HG03139 (cell line): ENCODE data around the gene ELOVL6.
"Not testable (repeated sequence)": the region's sequence is repeated elsewhere in the genome, so short reads cannot be mapped to it uniquely, and the experiment has no call there.

ENCODE experiments used
- ATAC-seq: cut with Tn5 transposase; IDR thresholded peaks from one replicate; pipeline ENCODE4 v1.9.1; 2021; ENCODE audit not compliant: unreplicated experiment

The ELOVL6 gene

DNA sequence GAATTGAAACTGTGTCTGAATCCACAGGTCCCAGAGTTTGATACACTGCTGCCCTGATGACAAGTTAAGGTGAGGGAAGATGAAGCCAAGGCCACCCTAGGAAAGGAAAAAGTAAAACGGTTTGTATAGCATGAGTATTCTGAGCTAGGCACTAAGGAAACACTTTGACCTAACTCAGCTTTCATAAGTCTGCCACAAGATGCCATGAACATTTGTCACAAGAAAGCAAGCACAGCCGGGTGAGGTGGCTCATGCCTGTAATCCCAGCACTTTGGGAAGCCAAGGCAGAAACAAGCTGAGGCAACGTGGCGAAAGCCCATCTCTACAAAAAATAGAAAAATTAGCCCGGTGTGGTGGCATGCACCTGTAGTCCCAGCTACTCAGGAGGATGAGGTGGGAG is 34.2 kb downstream of the ELOVL6 start:
- ATAC-seq = no peak

DNA sequence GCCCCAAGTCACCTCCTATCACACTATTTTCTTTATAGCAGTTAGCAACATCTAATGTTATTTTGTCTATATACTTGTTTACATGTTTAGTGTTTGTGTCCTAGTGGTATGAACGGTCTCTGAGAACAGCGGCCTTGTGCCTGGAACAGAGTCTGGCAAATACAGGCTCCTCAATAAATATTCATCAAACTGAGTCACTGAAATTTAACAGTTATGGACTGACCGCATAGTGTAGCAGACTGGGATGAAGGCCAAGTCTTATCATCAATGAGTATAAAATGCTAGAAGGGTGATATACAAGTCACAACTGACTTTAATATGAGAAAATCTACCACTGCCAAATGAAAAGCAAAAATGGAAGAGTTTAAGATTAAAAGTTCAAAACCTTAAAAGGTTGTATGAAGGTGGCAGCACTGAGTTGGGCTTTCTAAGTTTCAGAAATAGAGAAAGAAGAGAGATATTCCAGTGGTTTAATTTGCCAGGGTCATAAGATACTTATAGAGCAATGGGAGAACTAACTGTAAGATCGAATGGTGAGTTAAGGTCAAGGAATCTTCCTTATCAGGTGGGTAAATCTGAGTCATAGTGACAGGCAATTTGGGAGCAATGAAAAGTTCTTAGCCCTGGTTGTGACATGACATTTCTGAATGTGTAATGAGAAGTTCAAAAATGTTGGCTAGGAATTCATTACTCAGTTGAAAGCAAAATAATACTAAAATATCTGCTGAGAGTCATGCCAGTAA is 34.9 kb downstream of the ELOVL6 start:
- ATAC-seq = no peak

DNA sequence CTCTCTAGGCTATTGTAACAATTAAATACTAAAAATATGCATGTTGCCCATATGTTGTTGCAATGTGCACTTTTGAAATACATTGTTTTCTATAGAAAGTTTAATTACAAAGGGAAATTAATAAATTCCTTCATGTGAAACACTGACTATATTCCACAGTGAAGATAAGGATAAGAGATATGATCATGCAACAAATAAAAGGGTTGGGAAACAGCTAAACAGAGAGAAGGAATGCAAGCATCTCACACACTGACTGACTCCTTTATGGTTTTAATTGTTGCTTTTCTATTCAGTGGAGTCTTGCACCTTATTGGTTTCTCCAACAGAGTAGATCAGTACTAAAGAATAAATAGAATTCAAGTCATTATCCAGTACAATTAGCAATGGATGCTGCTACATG is 37.8 kb downstream of the ELOVL6 start:
- ATAC-seq = no peak

DNA sequence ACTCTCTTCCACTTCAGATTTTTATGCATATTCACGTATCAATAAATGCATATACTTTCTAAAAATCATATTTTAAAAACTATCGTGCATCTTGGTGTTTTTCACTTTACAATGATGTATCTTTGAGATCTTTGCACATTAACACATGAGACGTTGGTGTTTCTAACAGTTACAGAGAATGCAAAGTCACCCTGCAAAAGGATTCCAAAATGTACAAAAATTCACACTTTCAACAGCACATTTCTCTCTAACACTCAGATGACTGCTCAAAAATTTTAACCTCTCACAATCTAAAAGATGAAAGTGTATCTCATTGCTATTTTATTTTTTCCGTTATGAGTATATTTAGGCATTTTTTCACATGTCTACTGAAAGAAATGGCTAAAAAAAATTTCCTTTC is 38.9 kb downstream of the ELOVL6 start:
- ATAC-seq = no peak

DNA sequence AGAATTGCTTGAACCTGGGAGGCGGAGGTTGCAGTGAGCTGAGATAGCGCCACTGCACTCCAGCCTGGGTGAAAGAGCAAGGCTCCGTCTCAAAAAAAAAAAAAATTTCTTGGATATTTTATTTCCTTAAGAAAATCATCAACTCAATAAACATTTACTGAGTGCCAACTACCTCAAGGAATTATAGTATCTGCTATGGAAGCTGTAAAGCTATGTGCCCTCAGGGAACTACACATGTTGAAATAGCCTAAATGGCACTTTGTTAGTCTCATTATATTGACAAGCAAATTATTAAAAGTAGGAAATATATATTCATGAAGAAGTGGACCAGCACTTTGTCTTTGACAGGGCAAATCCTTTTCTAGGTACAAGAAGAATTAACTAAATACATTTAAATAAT is 40.8 kb downstream of the ELOVL6 start:
- ATAC-seq = no peak

DNA sequence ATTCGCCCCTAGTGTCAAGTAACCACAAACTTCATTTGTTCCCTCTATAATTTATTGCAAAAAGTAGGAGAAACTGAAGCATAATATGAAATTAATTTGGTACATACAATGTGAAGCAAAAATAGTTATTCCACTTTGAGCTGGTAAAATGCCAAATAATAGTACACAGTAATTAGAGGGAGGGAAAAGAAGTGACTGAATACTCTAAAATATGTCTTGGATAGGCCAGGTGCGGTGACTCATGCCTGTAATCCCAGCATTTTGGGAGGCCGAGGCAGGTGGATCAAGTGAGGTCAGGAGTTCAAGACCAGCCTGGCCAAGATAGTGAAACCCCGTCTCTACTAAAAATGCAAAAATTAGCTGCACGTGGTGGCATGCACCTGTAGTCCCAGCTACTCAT is 41.2 kb downstream of the ELOVL6 start:
- ATAC-seq = not testable (repeated sequence)

DNA sequence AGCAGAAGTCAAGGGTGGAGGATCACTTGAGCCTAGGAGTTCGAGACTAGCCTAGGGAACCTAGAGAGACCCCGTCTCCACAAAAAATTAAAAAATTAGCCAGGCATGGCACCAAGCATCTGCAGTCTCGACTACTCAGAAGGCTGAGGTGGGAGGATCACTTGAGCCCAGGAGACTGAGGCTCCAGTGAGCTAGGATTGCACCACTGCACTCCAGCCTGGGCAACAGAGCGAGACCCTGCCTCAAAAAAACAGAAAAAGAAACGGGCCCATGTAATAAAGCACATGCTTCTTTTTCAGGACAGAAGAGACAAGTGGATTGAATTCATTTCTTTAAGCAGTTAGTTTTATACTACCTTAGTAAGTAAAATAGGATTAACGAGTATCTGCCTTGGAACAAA is 42.0 kb downstream of the ELOVL6 start:
- no peak for ATAC-seq

DNA sequence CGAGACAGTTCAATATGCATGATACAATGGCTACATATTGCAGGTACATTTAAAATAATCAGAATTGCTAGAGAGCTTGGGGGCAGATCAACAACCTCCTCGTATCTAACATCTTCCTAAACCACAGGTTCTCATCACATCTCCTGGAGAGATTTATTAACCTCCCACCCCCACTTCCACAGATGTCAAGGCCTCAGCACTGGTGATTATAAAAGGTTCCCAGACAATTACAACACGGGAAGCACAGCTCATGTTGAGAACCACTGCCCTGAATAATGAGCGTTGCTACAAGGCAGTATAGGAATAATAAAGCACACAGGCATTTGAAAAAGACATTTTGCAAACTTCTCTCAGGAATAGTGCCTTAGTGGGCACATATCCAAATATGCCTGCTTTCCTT is 42.8 kb downstream of the ELOVL6 start:
- no peak for ATAC-seq

DNA sequence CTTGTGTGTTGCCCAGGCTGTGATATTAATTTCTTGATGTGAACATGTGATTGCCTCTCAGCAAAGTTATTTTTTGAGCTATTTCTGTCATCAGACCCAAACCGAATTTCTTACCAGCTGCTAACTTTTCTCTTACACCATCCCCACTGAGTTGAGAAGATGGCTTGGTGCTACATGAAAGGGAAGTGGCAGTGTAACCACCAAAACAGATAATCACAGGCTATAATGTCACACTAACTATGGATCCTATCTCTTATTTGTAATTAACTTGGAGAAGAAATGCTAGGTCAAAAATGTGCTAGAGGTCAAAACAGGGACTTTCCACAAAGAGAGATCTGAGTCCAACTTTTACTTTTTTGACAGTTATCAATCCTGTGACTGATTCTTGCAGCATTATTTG is 43.8 kb downstream of the ELOVL6 start:
- ATAC-seq = no peak

DNA sequence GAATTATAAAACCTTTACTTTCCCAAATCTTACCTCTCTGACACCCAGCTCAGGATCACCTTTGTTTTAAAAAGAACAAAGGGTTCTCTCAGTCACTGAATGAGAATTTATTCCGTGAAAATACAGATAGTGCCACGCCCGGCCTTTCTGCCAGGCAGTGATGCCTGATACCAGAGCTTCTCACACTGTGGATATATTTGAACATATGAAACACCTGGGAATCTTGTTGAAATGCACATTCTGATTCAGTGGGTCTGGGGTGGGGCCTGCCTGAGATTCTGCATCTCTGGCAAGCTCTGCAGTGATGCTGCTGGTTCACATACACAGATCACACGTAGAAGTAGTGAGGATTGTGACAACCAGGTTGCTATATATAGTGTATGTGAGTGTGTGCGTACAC is 46.0 kb downstream of the ELOVL6 start:
- ATAC-seq = no peak

DNA sequence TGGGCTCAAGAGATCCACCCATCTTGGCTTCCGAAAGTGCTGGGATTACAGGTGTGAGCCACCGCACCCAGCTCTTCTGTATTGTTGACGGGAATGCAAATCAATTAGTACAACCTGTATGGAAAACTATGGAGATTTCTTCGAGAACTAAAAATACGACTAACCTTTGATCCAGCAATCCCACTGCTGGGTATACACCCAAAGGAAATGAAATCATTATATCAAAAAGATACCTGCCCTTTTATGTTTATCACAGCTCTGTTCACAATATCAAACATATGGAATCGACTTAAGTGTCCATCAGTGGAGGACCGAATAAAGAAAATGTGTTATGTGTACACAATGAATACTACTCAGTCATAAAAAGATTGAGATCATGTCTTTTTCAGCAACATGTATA is 49.3 kb downstream of the ELOVL6 start:
- no peak for ATAC-seq

DNA sequence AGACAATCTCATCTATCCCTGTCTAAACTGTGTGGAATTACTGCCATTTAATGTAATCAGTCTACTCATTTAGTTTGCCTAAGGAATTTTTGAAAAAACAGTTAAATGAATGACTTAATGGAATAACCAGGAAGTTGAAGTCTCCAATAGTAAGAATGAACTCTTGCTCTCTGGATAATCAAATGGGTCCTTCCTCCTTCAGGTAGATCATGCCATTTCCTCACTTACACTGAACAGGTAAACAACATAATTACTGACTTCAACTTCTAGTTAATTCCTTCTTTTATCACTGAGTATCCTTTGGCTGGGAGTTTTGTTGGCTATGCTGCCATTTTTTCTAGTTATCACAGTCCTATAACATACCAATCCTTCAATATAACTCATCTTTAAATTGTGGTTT is 56.0 kb downstream of the ELOVL6 start:
- no peak for ATAC-seq

DNA sequence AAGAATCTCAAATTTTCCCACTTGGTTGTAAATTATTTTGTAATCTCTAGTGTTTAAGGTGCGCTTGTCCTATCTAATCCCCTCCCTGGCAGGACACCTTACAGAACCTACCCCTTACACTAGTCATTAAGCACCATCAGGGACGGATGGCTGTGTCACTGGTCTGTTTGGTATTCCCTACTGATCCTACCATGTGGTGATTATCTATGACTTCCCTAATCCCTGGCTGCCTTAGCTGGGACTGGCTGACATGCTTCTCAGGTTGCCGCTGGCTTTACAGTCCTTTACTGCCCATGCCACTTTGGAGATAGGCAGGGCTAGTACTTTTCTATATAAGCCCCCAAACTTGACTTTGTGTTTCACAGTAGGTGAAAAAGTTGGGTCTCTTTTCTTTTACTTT is 58.6 kb downstream of the ELOVL6 start:
- no peak for ATAC-seq

DNA sequence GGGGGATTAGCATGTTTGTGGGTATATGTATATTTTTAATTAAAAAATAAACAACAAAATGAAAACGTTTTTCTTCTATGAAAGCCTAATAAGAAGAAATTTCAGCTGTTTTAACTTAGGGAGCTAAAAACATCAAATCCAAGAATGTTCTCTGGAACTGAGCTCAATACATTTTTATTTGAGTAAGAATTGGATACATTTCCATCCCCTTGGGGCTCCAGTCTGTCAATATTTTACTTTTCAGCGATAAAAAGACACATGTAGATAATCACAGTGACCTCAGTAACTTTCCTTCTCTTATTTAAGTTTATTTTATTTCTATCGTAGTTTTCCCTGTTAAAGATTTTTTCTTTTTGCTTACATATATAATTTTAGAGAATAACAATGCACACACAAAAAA is 59.3 kb downstream of the ELOVL6 start:
- ATAC-seq = no peak

DNA sequence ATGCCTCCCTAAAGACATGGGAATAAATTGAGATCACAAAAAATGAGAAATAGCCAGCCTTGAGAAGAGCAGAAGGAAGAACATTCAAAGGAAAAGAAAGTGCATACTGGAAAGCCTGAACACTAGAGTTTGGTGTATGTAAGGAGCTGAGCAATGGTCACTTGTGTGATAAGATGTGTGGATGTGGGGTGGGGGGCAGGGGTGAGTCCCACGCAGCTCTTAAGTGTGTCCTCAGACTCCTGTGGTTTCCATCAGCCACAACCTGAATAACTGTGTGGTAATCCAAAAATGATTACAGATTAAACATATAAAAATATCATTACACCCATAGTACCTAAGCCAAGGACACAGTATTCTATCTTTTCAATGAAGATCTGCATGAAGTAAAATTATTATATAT is 59.9 kb downstream of the ELOVL6 start:
- no peak for ATAC-seq

DNA sequence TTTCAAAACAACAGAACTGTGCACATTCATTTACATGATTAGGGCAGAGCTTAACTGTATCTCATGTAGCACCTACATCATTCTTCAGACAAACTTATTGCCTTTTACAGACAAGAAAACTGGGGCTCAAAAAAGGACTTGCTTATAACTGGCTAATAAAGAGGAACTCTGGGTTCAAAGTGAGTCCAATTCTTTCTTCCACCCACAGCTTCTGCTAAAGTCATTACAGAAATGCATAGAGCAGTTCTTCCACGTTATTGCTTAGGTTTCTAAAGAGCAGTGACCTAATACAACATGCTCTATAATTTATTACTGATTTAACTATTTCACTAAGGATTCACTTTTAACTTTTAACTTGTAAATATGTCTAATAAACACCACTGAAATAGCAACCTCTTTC is 60.6 kb downstream of the ELOVL6 start:
- ATAC-seq = no peak

DNA sequence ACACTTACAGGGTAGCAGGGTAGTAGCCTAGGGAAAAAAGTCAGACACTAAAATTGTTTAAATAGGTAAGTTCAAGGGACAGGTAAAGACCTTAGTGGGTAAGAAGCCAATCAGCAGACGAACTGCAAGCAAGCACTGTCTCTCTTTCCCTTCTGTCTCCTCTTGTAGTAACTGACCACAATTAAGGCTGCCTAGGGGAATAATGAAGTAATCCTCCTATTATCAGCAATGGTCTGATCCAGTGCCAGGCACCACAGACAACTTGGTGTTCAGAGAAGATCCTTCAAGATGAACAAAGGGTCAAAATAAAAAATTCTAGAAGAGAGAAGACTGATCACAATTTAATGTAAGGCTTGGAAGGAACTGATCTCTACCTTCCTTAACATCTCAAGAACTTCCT is 62.9 kb downstream of the ELOVL6 start:
- ATAC-seq = no peak

DNA sequence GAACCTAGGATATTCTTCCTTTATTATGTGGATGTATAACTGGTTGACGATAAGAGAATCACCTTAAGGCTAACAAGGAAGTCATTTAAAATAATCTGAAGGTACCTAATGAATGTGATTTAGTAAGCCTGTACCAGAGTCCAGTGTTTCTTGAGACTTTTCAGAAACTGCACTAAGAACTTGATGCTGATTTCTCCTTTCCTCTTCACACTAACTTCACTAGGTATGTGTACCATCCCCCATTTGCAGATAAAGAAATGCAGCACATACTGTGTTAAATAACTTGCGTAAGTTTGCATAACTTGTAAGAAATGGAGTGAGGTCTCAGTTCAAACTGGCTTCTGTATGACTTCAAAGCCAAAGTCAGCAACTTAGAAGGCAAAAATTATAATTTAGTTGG is 63.3 kb downstream of the ELOVL6 start:
- ATAC-seq = no peak

DNA sequence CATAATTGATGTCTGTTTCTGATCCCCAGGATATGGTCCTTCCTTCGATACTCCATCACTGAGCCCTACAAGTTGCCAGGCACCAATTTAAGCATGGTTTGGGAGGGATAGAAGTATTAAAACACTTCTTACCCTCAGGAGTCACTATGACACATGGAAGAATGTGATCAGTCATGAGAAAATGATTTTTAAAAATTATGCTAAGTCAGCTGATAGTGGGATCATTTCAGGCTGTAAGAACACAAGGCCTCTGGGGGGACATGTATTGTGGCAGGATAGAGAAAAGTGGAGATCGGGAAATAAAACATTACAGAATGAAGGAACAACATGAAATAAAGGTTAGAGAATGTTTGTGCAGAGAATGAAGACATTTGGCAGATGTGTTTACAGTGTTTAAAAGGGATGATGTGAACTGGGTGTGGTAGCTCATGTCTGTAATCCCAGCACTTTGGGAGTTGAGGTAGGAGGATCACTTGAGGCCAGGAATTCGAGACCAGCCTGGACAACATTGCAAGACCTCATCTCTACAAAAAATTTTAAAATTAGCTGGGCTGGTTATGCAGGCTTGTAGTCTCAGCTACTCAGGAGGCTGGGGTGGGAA is 64.0 kb downstream of the ELOVL6 start:
- ATAC-seq = no peak

DNA sequence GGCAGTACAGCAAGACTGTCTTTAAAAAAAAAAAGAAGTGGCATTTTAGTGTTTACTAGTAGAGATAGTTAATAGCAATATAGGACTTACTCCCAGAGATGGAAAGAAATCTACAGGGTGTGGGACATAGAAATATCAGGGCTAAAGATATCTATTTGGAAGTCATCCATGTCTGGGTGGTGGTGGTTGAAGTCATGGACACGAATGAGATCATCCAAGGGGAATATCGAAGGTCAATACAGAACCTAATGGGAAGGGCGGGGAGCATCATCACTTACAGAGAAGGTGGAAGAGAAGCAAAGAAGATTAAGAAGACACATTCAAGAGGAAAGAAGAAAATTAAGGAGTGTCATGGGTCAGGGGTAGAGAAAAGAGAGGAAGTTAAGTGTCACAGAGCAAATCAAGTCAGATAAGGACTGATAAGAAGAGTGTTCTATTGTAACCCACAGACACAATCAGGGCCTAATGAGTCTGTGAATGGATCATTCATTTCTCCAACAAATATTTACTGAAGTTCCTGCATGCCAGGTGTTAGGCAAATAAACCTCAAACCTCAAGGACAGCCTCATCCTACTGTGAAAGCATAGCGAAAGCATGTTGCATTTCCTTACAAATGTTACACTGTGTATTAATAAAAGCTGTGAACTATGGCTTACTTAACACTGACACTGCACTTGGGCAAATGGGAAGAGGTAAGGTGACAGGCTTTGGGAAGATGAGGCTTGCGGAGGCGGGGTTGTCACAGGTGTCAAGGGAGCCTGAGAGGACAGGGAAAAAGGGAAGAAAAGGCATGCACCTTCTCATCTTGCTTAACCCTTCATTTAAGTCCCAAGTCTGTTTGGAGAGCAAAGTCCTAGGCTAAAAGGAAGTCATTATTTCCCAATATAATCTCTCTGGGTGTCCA is 65.3 kb downstream of the ELOVL6 start:
- no peak for ATAC-seq

DNA sequence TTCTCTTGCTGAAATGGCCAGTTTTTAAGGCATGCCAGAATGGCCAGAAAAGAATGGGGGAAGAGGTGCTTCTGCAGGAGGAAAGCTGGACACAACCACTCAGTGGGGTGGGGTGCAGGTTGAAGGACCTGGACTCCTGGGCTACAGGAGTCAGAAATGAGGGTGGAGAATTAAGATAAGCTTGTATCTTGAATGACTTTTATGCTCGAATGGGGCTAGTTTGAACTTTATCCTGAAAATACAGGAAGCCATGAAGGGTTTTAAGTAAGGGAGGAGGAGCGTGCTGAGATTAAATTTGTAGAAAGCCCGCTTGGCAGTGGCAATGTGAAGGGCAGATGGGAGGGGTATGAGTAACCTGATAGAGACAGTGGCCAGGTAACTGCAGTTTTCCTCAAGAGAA is 66.5 kb downstream of the ELOVL6 start:
- ATAC-seq = no peak
